Raji (cell line): ENCODE results near the gene CALML3.

Experiments
- POLR2A ChIP-seq: IDR thresholded peaks from 2 replicates; pipeline ENCODE4 v1.6.1; 2011; ENCODE audit warnings: low read depth, low read length, control low read depth; ENCODE audit not compliant: insufficient read depth

CALML3 gene

DNA sequence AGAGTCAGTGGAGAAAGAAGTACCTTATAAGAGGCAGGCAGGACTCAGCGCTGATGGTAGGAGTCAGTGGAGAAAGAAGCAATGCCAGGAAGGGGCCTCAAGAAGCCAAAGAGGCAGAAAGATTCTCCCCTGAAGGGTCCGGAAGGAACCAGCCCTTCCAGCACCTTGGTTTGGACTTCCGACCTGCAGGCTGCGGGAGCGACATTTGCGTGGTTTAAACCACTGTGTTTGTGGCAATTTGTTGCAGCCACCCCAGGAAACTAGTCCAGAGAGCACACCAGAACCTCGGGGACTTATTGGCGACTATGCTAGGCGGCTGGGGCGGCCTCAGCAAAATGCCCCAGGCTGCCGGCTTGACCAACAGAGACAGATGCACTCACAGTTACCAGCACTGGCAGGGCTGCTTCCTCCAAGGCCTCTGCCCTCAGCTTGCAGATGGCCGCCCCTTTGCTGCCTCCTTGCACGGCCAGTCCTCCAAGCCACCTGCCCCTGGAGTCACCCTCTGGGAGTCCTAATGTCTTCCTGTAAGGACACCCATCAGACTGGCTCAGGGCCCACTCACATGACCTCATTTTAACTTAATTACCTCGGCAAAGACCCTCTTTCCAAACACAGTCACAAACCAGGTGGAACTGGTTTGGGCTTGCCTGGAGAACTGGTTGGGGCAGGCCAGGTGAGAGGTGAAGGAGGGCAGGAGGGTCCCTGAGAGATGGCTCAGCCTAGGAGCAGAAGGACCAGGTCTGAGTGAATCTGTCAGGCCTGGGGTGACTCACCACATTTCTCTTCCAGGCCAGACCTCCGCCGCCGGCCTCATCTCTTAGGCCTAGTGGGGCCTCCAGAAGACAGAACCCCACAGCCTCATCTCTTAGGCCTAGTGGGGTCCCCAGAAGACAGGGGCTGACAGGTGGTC, 26.1 kb downstream of the CALML3 start:
- no peak for TF ChIP-seq POLR2A

DNA sequence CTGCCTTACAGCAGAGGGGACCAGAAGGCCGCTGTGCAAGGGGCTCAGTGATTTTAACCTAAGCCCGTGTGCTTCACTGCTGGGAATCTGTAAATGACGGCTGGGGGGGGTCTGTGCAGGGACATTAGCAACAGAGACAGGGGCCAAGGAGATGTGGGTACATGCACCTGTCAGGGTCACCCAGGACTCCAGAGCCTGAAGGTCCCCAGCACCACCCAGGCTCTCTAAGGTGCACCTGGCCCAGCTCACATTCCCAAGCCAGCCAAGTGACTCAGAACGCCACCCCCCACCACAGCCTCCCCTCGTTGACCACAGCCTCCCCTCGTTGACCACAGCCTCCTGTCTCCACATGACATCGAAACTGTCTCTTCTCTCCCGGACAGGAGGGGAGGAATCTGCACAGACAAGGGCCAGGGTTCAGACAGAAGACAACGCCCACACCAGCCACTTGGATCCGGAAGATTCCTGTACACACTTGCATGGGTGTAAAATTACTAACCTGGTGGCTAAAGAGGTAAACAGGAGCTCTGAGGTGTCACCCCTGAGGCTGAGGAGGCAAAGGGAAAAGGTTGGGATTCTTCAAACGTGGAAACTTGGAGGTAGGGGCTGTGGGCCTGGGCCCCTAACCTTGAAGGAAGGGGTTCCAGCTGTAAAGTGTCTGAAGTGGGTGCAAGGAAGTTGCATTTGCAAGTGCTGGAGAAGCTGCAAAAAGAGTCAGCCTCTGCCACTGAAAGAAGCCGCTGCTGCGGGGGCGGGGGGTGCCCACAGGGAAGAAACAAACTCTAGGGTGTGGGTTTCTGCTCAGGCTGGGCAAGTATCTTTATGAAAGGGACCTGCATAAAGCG, 27.0 kb downstream of the CALML3 start:
- no peak for TF ChIP-seq POLR2A

GRCh38 chr10:5552376-5553321, 27.9 kb downstream of the CALML3 start:
- no peak for TF ChIP-seq POLR2A

- no peak for TF ChIP-seq POLR2A
These were observed 28.8 kb downstream of the CALML3 start for GRCh38 chr10:5553400-5554170.

DNA sequence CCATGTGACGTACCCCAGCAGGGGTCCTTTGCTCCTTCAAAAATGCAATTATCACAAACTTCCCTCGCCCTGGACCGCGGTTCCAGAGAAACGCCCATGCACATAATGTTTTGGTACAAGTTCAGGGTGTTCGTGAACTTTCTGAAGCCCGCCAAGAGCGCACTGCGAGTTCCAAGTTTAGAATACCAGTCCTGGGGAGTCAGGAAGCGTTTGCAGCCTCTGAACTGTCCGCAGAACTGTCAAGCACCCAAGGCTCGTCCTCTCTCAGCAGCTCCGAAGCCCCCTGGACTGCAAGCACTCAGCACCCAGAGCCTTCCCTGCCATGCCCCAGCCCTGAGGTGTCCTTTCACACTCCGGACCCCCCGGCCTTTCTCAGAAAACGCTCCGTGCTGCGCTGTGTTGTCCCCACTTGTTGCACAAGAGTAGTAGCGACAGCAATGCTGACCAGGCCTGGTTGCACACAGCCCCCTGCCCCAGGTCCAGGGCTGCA, 30.3 kb downstream of the CALML3 start:
- no peak for TF ChIP-seq POLR2A

GRCh38 chr10:5555881-5556280, 31.1 kb downstream of the CALML3 start:
- TF ChIP-seq POLR2A, result no peak

GRCh38 chr10:5556576-5556975, 31.8 kb downstream of the CALML3 start:
- no peak for TF ChIP-seq POLR2A

DNA sequence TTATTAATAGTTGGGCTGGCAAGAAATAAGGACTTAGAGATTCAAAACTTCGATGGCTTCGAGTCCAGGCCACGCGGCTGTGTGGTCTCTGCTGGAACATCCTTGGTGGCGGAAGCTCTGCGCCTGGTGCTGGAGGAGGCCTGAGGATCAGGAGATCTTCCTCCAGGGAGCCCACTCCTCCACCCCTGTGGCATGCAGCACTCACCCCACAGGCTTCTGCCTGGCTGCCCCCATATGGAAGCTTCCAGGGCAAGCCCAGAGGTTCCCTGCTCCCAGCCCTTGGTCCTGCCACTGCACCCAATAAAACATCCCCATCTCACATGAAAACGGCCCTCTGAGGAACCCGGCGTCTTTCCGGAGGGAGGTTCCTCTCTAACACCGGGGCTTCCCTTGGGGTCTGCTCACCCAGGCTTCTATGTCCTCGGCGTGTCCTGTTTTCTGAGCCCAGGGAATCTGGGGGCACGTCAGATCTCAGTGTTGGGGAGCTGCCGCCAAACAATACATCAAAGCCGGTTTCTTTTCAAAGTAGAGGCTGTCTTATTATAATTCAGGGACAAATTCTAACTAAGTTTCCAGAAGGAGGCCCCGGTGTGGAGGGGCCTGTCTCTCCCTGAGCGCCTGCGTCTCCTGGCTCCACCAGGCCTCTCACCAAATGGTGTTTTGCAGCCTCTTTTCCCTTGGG, 32.4 kb downstream of the CALML3 start:
- no peak for TF ChIP-seq POLR2A

DNA sequence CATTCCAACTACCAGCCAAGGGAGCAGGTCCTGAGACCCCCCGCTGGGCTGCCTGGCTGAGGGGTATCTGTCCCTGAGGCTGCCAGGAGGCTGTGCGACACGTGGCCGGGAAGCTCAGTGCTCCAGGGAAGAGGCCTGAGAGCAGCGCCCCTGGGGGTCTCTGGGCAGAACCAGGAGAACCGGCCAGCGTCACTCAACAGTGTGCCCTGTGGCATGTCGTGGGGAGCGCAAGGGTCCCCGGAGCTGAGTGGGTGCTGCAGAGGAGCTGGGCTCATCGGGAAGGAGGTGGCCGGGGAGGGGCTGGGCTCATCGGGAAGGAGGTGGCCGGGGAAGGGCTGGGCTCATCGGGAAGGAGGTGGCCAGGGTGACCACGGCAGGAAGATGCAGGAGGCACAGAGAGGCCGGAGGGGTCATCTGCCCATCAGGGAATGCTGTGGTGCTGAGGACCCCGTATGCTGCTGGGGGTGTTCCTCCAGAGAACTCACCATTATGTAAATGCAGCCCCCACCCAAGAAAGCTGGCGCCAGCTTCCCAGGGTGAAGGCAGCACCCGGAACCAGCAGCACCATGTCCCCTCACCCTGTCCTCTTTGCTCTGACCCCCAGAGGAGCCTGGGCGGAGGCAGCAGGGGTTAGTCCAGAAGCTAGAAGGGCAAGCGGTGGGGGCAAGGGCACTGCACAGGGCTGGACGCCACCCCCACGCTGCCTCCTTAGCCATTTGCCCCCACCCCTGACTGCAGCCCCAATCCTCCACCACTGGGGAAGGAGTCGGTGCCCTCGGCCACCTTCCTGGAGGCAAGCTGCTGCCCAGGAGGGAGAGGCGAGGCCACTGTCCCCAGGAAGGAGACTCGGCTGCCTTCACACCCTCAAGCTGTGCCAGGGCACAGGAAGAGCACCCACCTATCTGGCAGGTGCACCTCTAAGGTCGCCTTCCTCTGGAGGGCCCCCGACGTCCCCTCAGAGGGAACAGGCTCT, 33.3 kb downstream of the CALML3 start:
- no peak for TF ChIP-seq POLR2A

DNA sequence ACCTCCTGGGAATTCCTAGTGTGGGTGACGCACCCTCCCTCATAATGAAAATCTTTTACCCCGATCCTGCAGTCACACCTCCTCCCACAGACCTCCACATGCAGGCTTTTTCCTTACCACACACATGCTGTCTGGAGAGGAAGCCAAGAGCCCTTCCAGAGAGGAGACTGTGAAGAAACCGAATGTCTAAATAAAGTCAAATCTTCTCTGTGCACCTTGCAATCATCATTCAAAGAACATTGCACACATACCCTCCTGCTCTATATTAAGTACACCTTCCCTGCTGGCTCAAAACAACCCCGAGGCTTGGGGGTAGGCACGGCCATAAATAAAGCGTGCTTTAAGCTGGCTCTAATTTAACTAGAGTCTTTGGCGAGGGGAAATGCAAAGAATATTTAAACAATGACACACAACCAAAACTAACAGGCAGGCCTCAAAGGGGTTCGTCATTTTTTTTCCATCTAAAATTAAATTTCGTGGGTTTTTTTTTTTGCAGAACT, 34.9 kb downstream of the CALML3 start:
- TF ChIP-seq POLR2A, result no peak

DNA sequence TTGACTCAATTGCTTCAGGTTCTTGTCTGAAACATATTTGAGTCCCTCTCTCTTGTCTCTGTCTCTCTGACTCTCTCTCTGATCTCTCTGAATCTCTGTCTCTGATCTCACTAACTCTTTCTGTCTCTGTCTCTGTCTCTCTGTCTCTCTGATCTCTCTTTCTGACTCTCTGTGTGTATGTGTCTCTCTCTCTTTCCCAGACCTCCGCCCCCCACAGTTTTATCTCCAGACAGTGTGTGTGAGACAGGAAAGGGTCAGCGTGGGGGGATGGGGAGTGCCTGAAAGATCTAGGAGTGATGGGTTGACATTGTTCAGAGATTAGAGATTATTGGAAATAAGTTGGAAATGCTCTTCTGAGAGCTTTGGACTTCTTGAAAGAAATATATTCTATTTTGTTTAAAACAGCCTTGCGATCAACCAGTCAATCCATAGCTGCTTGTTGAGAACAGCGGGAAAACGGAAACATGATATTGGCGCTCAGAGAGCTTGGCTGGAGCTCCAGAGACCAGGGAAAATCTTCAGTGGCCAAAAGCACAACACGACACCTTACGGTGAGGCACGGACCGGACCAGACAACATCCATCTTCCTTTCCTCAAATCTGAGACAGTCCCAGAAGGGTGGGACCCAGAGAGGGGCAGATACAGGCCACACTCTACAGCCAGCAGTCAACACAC, 35.5 kb downstream of the CALML3 start:
- TF ChIP-seq POLR2A, result no peak
